ENCODE data around the gene MPND.
A peak's percentile ranks its signal among the peaks of the same experiment; 100 is the strongest.

MPND gene

DNA sequence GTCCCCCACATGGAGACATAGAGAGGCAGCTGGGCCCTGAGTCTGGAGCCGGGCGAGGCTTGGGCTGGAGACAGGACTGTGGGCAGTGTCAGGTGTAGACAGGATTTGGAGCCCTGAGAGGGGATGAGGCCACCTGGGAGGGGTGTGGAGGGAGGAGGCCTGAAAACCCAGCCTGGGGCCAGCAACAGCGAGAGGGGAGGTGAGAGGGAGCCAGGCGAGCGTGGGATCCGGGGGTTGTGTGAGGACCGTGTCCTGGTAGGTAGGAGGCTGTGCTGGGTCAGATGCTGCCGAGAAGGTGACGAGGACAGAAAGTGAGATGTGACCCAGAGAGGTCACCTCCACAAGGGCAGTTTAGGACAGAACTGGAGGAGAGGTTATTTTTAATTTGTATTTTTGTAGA lies 7.4 kb downstream of the MPND start:
- no peak for DNase-seq

- DNase-seq, result peak; percentile 12
Measured at GRCh38 chr19:4352701-4353121, 9.3 kb downstream of the MPND start.

DNA sequence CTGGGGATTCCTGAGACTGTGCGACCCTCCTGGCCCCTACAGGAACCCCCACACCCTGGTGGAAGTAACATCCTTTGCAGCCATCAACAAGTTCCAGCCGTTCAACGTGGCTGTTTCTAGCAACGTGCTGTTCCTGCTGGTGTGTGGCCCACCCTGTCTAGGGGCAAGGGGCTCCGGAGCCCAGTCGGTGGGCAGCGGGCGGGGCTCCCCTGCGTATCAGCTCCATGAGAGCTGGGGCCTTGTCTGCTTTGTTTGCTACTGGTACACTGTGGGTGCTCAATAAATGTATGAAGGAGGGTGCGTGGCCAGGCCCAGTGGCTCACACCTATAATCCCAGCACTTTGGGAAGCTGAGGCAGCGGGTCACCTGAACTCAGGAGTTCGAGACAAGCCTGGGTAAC lies 10.9 kb downstream of the MPND start:
- DNase-seq, result no peak

DNA sequence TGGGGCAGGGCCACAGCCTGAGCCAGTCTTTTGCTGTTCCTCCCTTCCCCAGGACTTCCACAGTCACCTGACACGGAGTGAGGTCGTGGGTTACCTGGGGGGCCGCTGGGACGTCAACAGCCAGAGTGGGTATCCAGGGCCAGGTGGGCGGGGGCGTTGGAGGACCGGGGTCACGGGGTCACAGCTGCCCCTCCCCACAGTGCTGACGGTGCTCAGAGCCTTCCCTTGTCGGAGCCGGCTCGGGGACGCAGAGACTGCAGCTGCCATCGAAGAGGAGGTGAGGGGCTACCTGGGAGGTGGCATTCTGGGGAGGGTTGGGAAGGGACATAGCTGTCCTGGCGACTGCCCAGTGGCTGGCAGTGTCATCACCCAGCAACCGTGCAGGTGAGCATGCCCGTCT lies 11.5 kb downstream of the MPND start:
- no peak for DNase-seq

GRCh38 chr19:4357095-4357797 lies 13.9 kb downstream of the MPND start:
- DNase-seq, result no peak

DNA sequence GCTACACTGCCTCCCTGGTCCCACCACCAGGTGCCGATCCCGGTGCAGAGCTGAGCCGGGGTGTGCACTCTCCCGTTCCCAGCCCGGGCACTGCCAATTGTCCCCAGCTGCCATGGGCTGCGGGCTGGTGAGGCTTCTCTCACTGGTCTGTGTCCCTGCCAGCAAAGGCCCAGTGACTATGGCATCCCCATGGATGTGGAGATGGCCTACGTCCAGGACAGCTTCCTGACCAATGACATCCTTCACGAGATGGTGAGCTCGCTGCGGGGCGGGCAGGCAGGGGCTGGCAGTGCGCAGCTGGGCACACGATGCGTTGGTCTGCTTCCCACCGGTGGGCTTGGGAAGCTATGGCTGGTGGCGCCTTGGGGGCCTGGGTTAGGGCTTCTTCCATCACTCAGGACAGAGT lies 14.6 kb downstream of the MPND start:
- no peak for DNase-seq

DNA sequence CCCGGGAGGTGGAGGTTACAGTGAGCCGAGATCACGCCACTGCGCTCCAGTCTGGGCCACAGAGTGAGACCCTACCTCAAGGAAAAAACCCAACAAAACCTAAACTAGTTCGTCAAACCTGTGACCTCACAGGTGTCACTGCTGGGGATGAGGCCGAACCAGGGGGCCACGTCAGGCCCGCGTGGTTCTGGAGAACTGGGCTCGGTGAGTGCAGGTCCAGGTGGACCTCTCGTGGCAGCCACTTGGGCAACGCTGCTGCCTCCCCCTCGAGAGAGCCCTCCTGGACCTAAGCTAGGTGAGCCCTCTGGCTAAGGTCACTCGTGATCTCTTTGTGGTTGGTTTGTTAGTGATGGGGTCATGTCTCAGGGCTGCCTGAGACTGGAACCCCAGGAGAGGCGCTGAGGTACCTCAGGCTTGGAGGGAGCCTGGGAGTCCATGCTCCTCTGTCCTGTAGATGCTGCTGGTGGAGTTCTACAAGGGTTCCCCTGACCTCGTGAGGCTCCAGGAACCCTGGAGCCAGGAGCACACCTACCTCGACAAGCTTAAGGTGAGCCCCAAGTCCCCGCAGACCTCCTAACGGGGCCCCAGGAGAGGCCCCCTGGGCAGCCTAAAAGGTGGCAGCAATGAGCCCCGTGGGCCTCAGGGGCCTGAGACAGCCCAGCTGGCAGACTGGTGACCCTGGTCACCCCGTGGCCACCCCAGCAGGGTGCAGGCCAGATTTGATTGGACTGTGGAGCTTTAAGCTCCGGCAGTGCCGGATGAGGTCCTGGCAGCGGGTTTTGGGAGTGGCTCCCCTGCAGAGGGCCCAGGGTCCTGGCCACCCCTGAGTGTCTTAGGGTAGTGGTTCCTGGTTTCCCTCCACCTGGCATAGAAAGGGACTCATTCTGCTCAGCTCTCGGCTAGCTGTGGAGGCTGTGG lies 15.6 kb downstream of the MPND start:
- DNase-seq, result no peak

GRCh38 chr19:4359627-4360000 lies 16.3 kb downstream of the MPND start:
- DNase-seq, result no peak

DNA sequence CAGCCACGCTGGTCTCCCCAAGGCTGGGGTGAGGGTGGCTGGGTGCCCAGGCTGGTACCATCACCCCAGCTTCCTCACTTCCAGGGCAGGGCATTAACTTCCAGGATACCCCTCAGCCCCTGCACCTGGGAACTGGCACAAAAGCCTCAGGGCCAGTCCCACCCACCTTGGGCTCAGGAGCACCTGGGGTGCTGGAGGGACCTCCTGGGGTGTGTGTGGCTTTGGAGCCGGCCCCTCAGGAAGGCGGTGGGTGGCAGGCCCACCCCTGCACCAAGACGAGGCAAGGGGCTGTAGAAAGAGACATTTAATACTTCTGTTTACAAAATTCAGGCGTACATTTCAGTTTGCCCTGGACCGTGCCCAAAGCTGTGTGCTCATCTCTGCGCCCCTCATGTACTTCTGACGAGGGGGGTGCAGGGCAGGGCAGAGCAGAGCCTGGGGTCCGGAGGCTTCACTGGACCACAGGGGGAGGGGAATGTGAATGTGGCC lies 16.8 kb downstream of the MPND start:
- no peak for DNase-seq

- no peak for DNase-seq
Measured at GRCh38 chr19:4360641-4361151, 17.3 kb downstream of the MPND start.

- no peak for DNase-seq
Measured at GRCh38 chr19:4361152-4362046, 18.0 kb downstream of the MPND start.

DNA sequence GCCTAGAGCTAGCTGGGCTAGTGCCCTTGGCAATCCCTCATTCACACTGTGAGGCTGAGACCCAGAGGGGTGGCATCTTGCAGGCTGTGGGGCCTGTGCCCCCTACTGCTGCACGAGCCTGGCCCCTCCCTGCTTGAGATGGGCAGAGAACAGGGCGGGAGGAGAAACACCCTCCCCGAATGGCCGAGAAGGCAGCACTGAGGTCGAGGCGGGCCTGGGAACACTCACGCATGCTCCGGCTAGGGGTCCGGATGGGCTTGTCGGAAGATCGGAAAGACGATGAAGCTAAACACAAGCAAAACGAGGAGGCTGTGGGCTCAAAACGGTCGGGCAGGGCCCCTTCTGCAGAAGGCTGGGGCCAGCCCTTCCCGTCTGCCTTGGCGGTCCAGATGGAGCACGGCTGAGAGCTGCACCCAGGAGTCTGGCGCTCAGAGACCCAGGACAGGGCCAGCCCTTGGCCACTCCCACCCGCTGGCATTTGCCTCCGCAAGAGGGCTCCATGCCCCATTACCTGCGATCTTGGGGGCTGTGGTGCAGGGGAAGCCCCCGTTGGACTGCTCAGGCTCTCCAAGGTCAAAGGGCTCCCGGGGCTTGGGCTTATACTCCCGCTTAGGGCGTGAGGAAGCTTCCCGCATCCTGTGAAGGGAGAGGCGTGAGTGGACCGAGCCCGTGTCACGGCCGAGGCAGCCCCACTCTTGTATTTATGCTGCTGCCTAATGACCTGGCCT lies 18.9 kb downstream of the MPND start:
- DNase-seq, result no peak

DNA sequence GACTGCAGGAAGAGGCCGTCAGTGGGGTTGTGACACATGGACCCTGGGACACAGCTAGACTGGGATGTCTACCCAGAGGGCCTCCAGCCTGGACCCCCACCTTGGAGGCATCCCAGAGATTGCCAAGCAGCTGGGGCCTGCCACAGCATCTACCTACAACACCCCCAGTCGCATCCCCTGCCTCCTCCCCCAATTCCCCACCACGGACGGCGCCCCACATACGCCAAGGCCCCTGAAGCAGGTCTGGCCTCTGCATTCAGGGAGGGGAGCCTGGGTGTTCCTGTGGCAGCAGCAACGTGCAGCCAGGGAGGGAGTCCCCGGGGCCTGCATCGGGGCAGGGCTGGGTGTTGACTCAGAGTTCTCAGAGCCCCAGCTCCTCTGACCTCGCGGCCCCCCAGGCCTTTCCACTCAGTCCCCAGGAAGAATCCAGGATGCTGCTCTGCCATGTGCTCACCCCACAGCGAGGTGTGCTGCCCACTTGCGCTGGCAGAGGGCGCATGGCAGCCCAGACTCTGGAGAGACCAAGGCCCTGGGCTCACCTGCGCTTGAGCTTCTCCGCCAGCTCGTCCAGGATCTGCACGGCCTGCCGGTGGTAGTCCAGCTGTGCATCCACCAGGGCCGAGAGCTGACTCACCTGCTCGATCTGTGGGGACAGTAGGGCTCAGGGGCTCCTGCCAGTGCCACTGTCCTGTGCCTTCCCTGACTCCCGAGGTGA lies 19.6 kb downstream of the MPND start:
- no peak for DNase-seq

GRCh38 chr19:4363571-4364304 lies 20.4 kb downstream of the MPND start:
- DNase-seq, result no peak

DNA sequence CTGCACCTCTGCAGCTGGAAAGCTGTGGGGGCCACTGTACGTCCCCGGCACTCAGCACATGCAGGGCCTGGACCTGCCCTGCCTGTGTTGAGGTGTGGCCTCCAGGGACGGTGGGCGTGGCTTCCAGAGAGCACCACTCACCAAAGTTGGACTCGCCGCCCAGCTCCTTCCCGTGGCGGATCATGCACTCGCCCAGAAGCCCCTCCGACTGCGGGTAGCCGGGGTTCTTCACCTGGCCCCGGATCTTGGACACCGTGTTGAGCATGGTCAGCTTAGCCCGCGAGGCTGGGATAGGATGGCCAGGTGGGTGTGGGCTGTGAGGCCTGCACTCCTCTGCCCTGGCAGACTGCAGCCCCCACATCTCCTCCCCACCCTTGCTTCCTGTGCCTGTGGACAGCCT lies 22.0 kb downstream of the MPND start:
- no peak for DNase-seq

GRCh38 chr19:4365791-4366665 lies 22.7 kb downstream of the MPND start:
- no peak for DNase-seq

GRCh38 chr19:4366666-4367335 lies 23.4 kb downstream of the MPND start:
- DNase-seq, result no peak

- no peak for DNase-seq
Measured at GRCh38 chr19:4367336-4367723, 24.0 kb downstream of the MPND start.

DNA sequence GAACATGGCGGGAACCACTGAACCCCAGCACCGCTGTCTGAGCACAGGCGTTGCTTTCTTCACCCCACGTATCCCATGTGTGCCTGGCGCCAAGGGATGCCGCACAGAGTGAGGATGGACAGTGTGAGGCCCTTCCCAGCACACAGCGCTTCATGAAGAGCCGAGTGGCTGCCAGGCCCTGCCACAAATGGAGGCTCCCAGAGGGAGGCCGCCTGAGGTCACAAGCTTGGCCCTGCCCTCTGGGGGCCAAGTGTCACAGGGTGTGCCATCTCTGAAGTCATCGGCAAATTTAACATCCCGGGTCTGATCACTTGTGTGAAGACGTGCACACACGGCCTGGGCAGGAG lies 24.4 kb downstream of the MPND start:
- DNase-seq, result no peak

All from NCI-H1694 treated with DMSO at 0.1 percent for 48 hours (cell line).